HG02840 (cell line): ENCODE results near the gene SCN8A.

Source experiments
- ATAC-seq: cut with Tn5 transposase; IDR thresholded peaks from one replicate; pipeline ENCODE4 v1.9.1; 2021; ENCODE audit warnings: mild to moderate bottlenecking, moderate library complexity, moderate number of reproducible peaks; ENCODE audit not compliant: unreplicated experiment, low FRiP score

The SCN8A gene

GRCh38 chr12:51663390-51663789, 72.4 kb downstream of the SCN8A start:
- ATAC-seq, result no peak

DNA sequence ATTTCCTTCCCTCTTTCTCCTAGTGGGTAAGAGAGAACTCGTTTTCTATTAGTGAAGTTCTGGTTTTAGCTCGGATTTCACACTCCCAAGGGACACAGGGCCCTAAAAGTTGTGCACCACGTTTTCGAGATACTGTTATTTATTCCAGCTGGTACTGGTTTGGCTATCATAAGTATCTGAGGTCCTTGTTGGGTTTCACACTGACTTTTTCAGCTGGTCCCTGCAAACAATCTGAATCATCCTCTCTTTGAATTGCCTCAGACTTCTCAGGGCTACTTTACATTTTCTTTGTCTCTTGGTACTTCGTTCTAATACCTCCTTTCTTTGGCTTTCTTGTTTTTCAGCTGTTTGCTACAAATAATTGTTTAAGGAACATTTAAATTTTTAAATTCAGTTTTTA, 75.7 kb downstream of the SCN8A start:
- no peak for ATAC-seq

- ATAC-seq, result no peak
Observed at GRCh38 chr12:51667269-51667668, 76.2 kb downstream of the SCN8A start.

GRCh38 chr12:51669271-51669670, 78.2 kb downstream of the SCN8A start:
- ATAC-seq, result no peak

- no peak for ATAC-seq
Observed at GRCh38 chr12:51669996-51670395, 79.0 kb downstream of the SCN8A start.

DNA sequence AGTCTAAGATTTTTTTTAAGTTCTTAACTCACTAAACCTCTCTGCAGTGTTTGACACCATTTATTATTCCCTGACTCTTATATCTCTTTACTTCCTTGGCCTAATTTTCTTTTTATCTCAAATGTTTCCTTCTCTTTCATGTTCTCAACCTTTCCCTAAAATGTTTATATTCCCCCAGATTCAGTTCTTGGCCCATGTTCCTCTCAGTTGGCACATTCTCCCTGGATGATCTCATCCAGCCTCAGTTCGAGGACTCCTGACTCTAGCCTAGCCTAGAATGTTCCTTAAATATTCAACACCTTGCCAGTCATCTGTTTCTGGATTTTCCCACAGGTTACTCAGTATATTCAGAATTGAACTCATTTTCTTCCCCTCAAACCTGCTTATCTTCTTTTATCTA, 81.3 kb downstream of the SCN8A start:
- no peak for ATAC-seq

DNA sequence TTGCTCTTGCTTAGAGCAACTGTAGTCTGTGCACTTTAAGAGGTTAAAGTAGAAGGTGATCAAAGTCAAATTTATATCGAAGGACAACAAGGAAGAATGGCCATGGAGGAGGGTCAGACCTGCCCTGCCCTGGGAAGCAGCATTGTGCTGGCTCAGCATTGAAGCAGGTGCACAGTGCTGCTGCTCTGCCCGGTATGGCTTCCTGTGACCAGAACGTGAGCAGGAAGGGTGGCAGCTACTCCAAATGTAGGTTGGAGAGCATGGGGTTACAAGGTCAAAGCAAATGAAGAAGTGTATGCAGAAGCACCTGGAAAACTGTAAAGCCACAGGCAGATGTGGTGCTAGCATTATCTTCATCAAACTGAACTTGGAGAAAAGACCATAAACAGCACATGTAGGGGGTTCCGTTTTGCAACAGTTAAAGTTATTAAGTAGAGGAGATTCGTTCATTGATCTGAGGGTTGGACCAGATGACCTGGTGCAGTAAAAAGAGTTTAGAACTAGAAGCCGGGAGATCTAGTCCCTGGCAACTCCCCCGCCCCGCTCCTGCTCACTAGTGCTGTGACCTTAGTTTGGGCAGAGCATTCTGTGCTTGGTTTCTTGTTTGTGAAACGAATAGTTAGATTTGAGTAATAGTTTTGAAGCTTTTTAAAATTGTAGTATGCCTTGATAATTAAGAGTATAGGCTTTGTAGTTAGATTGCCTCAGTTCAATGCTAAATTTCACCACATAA, 84.2 kb downstream of the SCN8A start:
- ATAC-seq, result no peak

DNA sequence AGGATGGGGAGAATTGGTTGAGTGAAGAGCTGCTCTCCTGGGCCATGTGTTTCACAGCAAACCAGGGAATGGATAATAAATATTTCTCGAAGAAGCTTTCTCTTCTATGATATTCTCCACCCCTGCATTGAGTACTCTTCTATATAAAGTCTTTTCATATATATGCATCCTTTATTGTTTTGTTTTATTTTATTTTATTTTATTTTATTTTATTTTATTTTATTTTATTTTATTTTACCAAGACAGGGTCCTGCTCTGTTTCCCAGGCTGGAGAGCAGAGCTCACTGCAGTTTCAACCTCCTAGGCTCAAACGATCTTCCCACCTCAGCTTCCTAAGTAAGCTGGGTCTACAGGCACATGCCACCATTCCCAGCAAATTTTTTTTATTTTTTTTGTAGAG, 85.8 kb downstream of the SCN8A start:
- no peak for ATAC-seq

- no peak for ATAC-seq
Observed at GRCh38 chr12:51677284-51677968, 86.4 kb downstream of the SCN8A start.

GRCh38 chr12:51678086-51678724, 87.2 kb downstream of the SCN8A start:
- no peak for ATAC-seq

GRCh38 chr12:51682981-51683380, 91.9 kb downstream of the SCN8A start:
- no peak for ATAC-seq

- no peak for ATAC-seq
Observed at GRCh38 chr12:51683763-51684357, 92.8 kb downstream of the SCN8A start.

GRCh38 chr12:51686727-51687126, 95.7 kb downstream of the SCN8A start:
- ATAC-seq, result no peak

GRCh38 chr12:51687177-51687576, 96.1 kb downstream of the SCN8A start:
- no peak for ATAC-seq

DNA sequence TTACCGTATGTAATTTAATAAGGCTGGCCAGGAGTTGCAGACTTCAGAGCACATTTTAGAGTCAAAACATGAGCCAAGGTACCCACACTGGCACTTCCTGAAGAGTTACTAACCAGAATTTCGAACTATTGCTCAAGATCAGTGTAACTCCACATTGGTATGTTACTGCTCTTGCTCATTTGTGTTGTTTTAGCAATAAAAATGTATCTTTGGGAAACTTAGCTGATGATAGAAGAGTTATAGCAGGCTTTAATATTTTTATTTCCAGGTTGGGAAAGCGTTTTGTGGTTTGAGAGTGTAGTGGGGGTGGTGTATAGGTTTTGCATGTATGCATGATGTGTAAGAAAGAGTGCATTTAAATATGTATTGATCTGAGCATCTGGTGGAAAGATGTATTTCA, 96.6 kb downstream of the SCN8A start:
- ATAC-seq, result no peak

DNA sequence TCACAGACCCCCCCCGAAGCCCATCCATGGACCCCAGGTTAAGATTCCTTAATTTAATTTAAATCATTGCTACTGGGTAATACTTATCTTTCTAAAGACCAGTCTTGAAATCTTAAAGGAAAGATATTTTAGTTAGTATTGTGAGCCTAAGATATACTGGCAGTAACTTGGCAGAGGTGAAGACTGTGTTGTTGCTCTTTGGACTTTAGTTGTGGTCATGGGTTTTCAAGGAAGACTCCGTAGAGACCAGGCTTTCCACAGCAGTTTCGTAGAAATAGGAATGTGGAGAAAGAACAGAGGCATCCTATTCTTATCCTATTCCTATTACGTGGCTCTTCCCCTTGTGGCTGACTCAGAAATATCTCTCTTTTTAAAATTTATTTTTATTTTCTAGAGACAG, 99.0 kb downstream of the SCN8A start:
- ATAC-seq, result no peak

GRCh38 chr12:51692016-51692415, 101.0 kb downstream of the SCN8A start:
- no peak for ATAC-seq

DNA sequence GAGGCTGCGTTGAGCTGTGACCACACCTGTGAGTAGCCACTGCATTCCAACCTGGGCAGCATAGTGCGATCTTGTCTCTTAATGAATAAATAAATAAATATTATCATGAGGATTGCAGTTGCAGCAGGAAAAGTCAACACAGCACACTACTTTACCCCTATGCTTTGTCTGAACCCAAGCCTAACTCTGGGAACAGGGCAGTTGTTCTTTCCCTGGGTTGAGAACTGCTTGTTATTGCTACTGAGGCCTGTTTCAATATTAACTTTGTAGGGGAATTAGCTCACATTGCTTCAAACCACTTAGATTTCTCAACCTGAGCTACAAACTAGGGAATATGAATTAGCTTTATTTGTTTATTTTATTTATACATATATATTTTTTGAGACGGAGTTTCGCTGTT, 102.5 kb downstream of the SCN8A start:
- no peak for ATAC-seq

GRCh38 chr12:51694146-51694545, 103.1 kb downstream of the SCN8A start:
- ATAC-seq, result no peak

DNA sequence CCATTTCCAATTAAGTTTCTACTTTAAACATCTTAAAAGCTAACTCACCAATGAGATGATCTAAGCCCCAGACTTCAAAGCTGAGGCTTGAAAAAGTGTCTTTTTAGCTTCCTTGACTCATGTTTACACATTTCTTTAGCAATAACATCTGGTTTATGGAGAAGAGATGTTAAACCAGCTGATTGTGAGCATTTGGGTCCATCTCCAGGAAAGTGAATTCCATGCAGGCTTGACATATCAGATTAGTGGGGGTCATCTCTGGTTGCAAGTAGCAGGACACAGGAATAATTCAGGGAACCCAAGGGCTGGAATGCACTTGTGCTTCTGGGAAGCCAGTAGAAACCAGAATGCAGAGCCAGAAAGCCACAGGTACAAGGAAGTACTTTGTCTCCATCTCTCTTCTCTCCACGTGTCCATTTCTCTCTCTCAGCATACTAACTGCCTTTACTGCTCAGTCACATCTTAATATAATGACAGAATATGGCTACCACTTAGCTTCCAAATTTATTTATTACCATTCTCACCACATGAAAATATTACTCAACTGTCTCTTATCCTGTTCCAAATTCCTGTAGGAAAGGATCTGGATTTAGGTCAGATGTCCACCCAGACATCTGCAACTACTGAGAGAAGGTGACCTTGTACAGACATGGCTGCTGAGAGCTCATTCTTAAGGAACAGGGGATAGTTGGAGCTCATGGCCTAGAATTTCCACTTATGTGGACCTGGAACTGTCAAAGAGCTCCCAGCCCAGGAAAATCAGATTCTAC, 104.4 kb downstream of the SCN8A start:
- no peak for ATAC-seq

DNA sequence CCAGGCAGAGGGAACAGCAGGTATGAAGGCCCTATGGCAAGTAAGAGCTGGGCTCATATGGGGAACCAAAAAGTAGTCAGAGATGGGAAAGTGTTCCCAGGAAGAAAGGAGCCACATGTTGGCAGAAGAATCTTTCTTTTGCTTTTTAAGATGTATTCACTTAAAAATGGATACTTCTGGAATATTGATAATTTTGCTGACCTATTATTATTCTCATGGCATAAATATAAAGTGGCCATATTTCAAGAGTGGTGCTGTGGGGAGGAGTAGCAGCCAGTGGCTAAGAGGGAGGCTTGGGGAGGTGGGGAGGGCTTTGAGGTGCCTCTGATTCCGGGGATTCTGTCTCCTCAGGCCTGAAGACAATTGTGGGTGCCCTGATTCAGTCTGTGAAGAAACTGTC, 108.2 kb downstream of the SCN8A start:
- no peak for ATAC-seq
